Measurements from ENCODE around the gene ZNF385B.

GRCh38 chr2:179393481-179393880 lies 467.9 kb downstream of the ZNF385B start:
- TF ChIP-seq CTCF (IDR thresholded peaks at IDR 0.05; ENCODE audit: low read depth, low read length): no peak
- TF ChIP-seq POLR2A (IDR thresholded peaks at IDR 0.05; ENCODE audit: extremely low read depth, insufficient read length): no peak

Measured in NB4 (cell line).